OCI-LY7 (cell line): ENCODE results near the gene TMEM19.

ENCODE experiments used
- CTCF ChIP-seq: fragments of 200-600 bp; sonication (generic); conservative IDR thresholded peaks from 2 replicates; pipeline ENCODE4 v1.5.1; 2014; ENCODE audit warnings: mild to moderate bottlenecking, antibody characterized with exemption, low read length, moderate library complexity, mixed read lengths
- EZH2phosphoT487 ChIP-seq: fragments of 200-600 bp; sonication (generic); IDR thresholded peaks from 2 replicates; pipeline ENCODE4 v1.6.1; 2018; ENCODE audit warnings: low read depth, borderline replicate concordance, mild to moderate bottlenecking, mixed run types, antibody characterized with exemption, low read length, moderate library complexity, mixed read lengths

GRCh38 chr12:71671311-71671710, 14.6 kb upstream of the TMEM19 start:
- TF ChIP-seq CTCF (no peak), EZH2phosphoT487 (no peak)
